Cardiac muscle cell (in vitro differentiated cells and primary cell): Measurements from ENCODE around the gene PRXL2B. TPM values are rescaled to one million over a fixed set of nuclear protein-coding genes. Genes with fewer than 3 reads are reported as not detected.

Experiments used
- DNase-seq, 2 donors: peaks; one replicate each; pipeline versions ENCODE4 v3.0.0 to v3.0.0-alpha.2; 2010 to 2017; ENCODE audit warnings: low read depth in 1 of 2, low spot score in 1 of 2
- H3K27ac ChIP-seq: fragments of 200-600 bp; sonication (generic); 2 replicates; pipeline ENCODE4 v1.5.1; 2016
- H3K27me3 ChIP-seq: fragments of 200-600 bp; sonication (generic); 2 replicates; pipeline ENCODE4 v1.6.0; 2016; ENCODE audit warnings: control low read depth
- H3K36me3 ChIP-seq: fragments of 200-600 bp; sonication (generic); 2 replicates; pipeline ENCODE4 v1.5.1; 2016; ENCODE audit warnings: control low read depth
- H3K4me1 ChIP-seq: fragments of 200-600 bp; sonication (generic); 2 replicates; pipeline ENCODE4 v1.8.1; 2017; ENCODE audit warnings: low read depth, mild to moderate bottlenecking, mixed run types
- H3K4me3 ChIP-seq: fragments of 200-600 bp; sonication (generic); 2 replicates; pipeline ENCODE4 v1.5.1; 2016; ENCODE audit warnings: mild to moderate bottlenecking
- H3K9me3 ChIP-seq: fragments of 200-600 bp; sonication (generic); 2 replicates; pipeline ENCODE4 v1.5.1; 2017; ENCODE audit warnings: low read depth, mild to moderate bottlenecking, control low read depth
- CTCF ChIP-seq: IDR thresholded peaks from 2 replicates; pipeline ENCODE4 v1.5.1; 2012; ENCODE audit warnings: low read depth, mild to moderate bottlenecking, low read length
- polyA plus RNA-seq: library from polyadenylated mRNA; unstranded; fragments of >200 nt; fragmentation: Nextera tagmentation; extraction: Ambion mirVana; gene quantifications from 2 replicates; pipeline ENCODE4 v1.2.1, GENCODE V29; 2016
- total RNA-seq: library from RNA; depleted of rRNA; stranded (reverse); fragments of >200 nt; gene quantifications from 2 replicates; pipeline ENCODE4 v1.2.3, GENCODE V29; 2016

The PRXL2B gene
- total and polyA plus RNA-seq, 2 experiments from 2014 or later: 53.0 to 59.5 TPM

- no peak for DNase-seq
- H3K27ac ChIP-seq: no peak overlapping the region
- no peaks in the 10 kb centered on the region for H3K27me3 ChIP-seq
- H3K4me1 ChIP-seq: peaks cover 11% of the 10 kb centered on the region
- H3K36me3 ChIP-seq: no peaks in the 10 kb centered on the region
- no peak overlapping the region for H3K4me3 ChIP-seq
- no peak for TF ChIP-seq CTCF
- H3K9me3 ChIP-seq: no peaks in the 10 kb centered on the region
These were observed 3.1 kb downstream of the PRXL2B start for GRCh38 chr1:2589431-2590232.

- H3K4me3 ChIP-seq: no peak overlapping the region
- H3K27me3 ChIP-seq: no peaks in the 10 kb centered on the region
- DNase-seq: no peak
- H3K27ac ChIP-seq: no peak overlapping the region
- no peaks in the 10 kb centered on the region for H3K9me3 ChIP-seq
- no peaks in the 10 kb centered on the region for H3K36me3 ChIP-seq
- peaks cover 4% of the 10 kb centered on the region for H3K4me1 ChIP-seq
- no peak for TF ChIP-seq CTCF
These were observed 3.9 kb downstream of the PRXL2B start for GRCh38 chr1:2590233-2591141.

GRCh38 chr1:2591233-2591580 lies 4.6 kb downstream of the PRXL2B start:
- peaks cover 4% of the 10 kb centered on the region for H3K4me1 ChIP-seq
- DNase-seq: no peak
- no peaks in the 10 kb centered on the region for H3K27me3 ChIP-seq
- H3K27ac ChIP-seq: no peak overlapping the region
- H3K9me3 ChIP-seq: no peaks in the 10 kb centered on the region
- no peak overlapping the region for H3K4me3 ChIP-seq
- TF ChIP-seq CTCF: no peak
- no peaks in the 10 kb centered on the region for H3K36me3 ChIP-seq

- Histone ChIP-seq H3K27ac (no peak overlapping the region), H3K4me3 (no peak overlapping the region), H3K27me3 (no peaks in the 10 kb centered on the region), H3K4me1 (peaks cover 4% of the 10 kb centered on the region), H3K9me3 (no peaks in the 10 kb centered on the region), H3K36me3 (no peaks in the 10 kb centered on the region)
- DNase-seq: no peak
- TF ChIP-seq CTCF: no peak
These were observed 5.1 kb downstream of the PRXL2B start for GRCh38 chr1:2591581-2592261.

GRCh38 chr1:2592672-2593071 lies 6.1 kb downstream of the PRXL2B start:
- H3K36me3 ChIP-seq: no peaks in the 10 kb centered on the region
- no peaks in the 10 kb centered on the region for H3K9me3 ChIP-seq
- H3K27ac ChIP-seq: no peak overlapping the region
- H3K27me3 ChIP-seq: no peaks in the 10 kb centered on the region
- H3K4me3 ChIP-seq: no peak overlapping the region
- no peak for TF ChIP-seq CTCF
- peaks cover under 1% of the 10 kb centered on the region for H3K4me1 ChIP-seq
- no peak for DNase-seq
